ENCODE measurements around the gene GNG12. TPM values are rescaled to one million over a fixed set of nuclear protein-coding genes. Genes with fewer than 3 reads are reported as not detected.
A peak's percentile ranks its signal among the peaks of the same experiment; 100 is the strongest.

Gene GNG12
- total and polyA plus RNA-seq, 7 donors: 41.9 to 116 (median 47.8) TPM

GRCh38 chr1:67818725-67819301 lies 14.5 kb downstream of the GNG12 start:
- Histone ChIP-seq H3K36me3 (no peaks in the 10 kb centered on the region), H3K27ac (no peak overlapping the region), H3K9me3 (no peaks in the 10 kb centered on the region), H3K27me3 (no peaks in the 10 kb centered on the region), H3K4me1 (peaks cover 0 to 39% (median 37%) of the 10 kb centered on the region in 4 donors), H3K4me3 (no peak overlapping the region)
- DNase-seq: no peak
- WGBS, 2 donors: 30 to 77% methylated on average over 8 of the region's 8 CpGs
- no peak for TF ChIP-seq POLR2A (IDR thresholded peaks at IDR 0.05)
- TF ChIP-seq, protein P1, sequence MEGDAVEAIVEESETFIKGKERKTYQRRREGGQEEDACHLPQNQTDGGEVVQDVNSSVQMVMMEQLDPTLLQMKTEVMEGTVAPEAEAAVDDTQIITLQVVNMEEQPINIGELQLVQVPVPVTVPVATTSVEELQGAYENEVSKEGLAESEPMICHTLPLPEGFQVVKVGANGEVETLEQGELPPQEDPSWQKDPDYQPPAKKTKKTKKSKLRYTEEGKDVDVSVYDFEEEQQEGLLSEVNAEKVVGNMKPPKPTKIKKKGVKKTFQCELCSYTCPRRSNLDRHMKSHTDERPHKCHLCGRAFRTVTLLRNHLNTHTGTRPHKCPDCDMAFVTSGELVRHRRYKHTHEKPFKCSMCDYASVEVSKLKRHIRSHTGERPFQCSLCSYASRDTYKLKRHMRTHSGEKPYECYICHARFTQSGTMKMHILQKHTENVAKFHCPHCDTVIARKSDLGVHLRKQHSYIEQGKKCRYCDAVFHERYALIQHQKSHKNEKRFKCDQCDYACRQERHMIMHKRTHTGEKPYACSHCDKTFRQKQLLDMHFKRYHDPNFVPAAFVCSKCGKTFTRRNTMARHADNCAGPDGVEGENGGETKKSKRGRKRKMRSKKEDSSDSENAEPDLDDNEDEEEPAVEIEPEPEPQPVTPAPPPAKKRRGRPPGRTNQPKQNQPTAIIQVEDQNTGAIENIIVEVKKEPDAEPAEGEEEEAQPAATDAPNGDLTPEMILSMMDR (IDR thresholded peaks at IDR 0.05): no peak
- no peak for TF ChIP-seq POLR2AphosphoS5 (IDR thresholded peaks at IDR 0.05)
- TF ChIP-seq EP300 (IDR thresholded peaks at IDR 0.05): no peak
- intact Hi-C loops (cut with DNase I): no loop called here

DNA sequence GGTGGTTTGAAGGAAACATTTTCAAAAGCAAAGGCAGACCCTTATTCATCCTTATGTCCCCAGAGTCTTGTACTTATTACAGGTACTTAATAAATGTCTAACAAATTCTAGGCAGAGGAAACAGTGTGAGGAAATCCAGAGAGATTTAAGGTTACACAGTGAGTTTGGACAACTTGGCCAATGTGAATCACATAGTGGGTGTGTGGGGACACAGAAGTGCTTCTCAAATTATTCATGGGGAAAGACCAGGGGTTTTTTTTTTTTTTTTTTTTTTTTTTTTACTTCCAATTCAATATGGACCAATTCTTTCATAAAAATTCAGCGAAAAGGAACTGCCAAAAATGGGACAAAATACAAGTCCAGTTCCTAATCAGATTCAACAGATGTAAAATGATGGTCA lies 15.1 kb downstream of the GNG12 start:
- no peak overlapping the region for H3K4me3 ChIP-seq
- no peak overlapping the region for H3K27ac ChIP-seq
- H3K36me3 ChIP-seq: no peaks in the 10 kb centered on the region
- DNase-seq: no peak
- 91% methylated on average over 1 of the region's 1 CpG for WGBS, 2 donors
- intact Hi-C loops (cut with DNase I): no loop called here
- H3K9me3 ChIP-seq: no peaks in the 10 kb centered on the region
- H3K4me1 ChIP-seq: peaks cover 0 to 35% (median 32%) of the 10 kb centered on the region in 4 donors
- H3K27me3 ChIP-seq: no peaks in the 10 kb centered on the region
- TF ChIP-seq POLR2AphosphoS5 (IDR thresholded peaks at IDR 0.05) (no peak), EP300 (IDR thresholded peaks at IDR 0.05) (no peak), POLR2A (IDR thresholded peaks at IDR 0.05) (no peak)
- TF ChIP-seq, protein P1 (IDR thresholded peaks at IDR 0.05): no peak

- no peak for DNase-seq
- no peak overlapping the region for H3K4me3 ChIP-seq
- no peaks in the 10 kb centered on the region for H3K27me3 ChIP-seq
- no peaks in the 10 kb centered on the region for H3K36me3 ChIP-seq
- TF ChIP-seq EP300 (IDR thresholded peaks at IDR 0.05): no peak
- TF ChIP-seq POLR2AphosphoS5 (IDR thresholded peaks at IDR 0.05): no peak
- TF ChIP-seq, protein P1 (IDR thresholded peaks at IDR 0.05): no peak
- no peak for TF ChIP-seq POLR2A (IDR thresholded peaks at IDR 0.05)
- H3K4me1 ChIP-seq: peaks cover 0 to 26% (median 24%) of the 10 kb centered on the region in 4 donors
- intact Hi-C loops (cut with DNase I): no loop called here
- H3K9me3 ChIP-seq: no peaks in the 10 kb centered on the region
- WGBS, 2 donors: 37 to 71% methylated on average over 1 of the region's 1 CpG
- peak overlapping the region in 1 of 4 donors; percentile 10 for H3K27ac ChIP-seq
Observed at GRCh38 chr1:67817319-67817718, 15.9 kb downstream of the GNG12 start.

DNA sequence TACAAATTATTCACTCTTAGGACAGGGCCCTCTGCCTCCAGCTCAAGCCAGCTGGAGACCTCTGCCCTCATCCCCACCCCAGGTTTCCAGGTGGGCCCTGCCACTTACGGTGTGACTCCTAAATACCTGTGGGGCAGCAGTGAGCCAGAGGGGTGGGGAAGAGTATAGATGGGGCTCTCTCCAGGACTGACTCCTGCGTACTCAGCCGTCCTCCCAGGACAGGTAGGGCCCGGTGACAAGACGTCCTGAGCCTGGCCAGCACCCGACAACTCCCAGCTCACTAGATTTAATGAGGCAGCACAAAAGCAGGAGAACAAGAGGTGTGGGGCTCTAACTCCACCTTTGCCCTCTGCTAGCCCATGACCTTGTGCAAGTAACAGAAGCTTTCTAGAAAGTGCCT lies 16.8 kb downstream of the GNG12 start:
- no peaks in the 10 kb centered on the region for H3K9me3 ChIP-seq
- 22 to 75% methylated on average over 6 of the region's 6 CpGs for WGBS, 2 donors
- no peak for DNase-seq
- no peaks in the 10 kb centered on the region for H3K27me3 ChIP-seq
- peaks cover 0 to 25% (median 23%) of the 10 kb centered on the region in 4 donors for H3K4me1 ChIP-seq
- intact Hi-C loops (cut with DNase I): no loop called here
- H3K36me3 ChIP-seq: no peaks in the 10 kb centered on the region
- H3K4me3 ChIP-seq: no peak overlapping the region
- H3K27ac ChIP-seq: peak overlapping the region in 2 of 4 donors; percentile 11 to 73
- TF ChIP-seq EP300 (IDR thresholded peaks at IDR 0.05): no peak
- no peak for TF ChIP-seq POLR2AphosphoS5 (IDR thresholded peaks at IDR 0.05)
- TF ChIP-seq, protein P1 (IDR thresholded peaks at IDR 0.05): no peak
- no peak for TF ChIP-seq POLR2A (IDR thresholded peaks at IDR 0.05)

DNA sequence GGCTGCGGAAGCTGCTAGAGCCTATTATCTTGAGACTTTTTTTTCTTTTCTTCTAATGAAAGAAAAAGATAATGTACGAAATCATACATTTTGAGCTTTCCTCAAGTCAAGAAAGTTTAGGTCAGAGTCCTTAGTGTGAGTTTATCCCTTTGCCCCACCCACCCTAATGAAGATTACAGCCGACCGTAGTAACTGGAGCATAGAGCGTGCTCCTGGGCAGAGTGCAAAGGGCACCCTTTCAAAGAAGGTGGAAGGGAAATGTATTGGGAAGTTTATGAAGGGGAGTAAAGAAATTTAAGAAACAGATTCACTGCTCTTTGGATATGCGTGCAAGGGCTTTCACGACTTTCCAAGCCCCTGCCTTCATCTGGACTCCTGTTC lies 17.2 kb downstream of the GNG12 start:
- Histone ChIP-seq H3K27ac (peak overlapping the region in 2 of 4 donors; percentile 11 to 73), H3K27me3 (no peaks in the 10 kb centered on the region), H3K4me1 (peaks cover 0 to 25% (median 23%) of the 10 kb centered on the region in 4 donors), H3K9me3 (no peaks in the 10 kb centered on the region), H3K4me3 (no peak overlapping the region), H3K36me3 (no peaks in the 10 kb centered on the region)
- DNase-seq: no peak
- WGBS, 2 donors: 19 to 72% methylated on average over 7 of the region's 7 CpGs
- TF ChIP-seq EP300 (IDR thresholded peaks at IDR 0.05) (no peak), POLR2AphosphoS5 (IDR thresholded peaks at IDR 0.05) (no peak), POLR2A (IDR thresholded peaks at IDR 0.05) (no peak)
- TF ChIP-seq, protein P1 (IDR thresholded peaks at IDR 0.05): no peak
- intact Hi-C loops (cut with DNase I): no loop called here
